ENCODE results near the gene GRAP2. TPM values are rescaled to one million over a fixed set of nuclear protein-coding genes. Genes with fewer than 3 reads are reported as not detected.

GRAP2 gene
- total RNA-seq, 1 donor from 2014 or later: not detected

- H3K36me3 Mint-ChIP-seq (ENCODE audit: unreplicated experiment): no peaks in the 10 kb centered on the region
- no peak overlapping the region for H3K27ac Mint-ChIP-seq (ENCODE audit: unreplicated experiment)
- peaks cover 50% of the 10 kb centered on the region for H3K27me3 Mint-ChIP-seq (ENCODE audit: unreplicated experiment)
- H3K9me3 Mint-ChIP-seq (ENCODE audit: unreplicated experiment): no peaks in the 10 kb centered on the region
- no peak for TF ChIP-seq CTCF (IDR thresholded peaks at IDR 0.05)
- DNase-seq (ENCODE audit: extremely low spot score, unreplicated experiment): no peak
- H3K4me3 Mint-ChIP-seq (ENCODE audit: unreplicated experiment): no peak overlapping the region
- H3K4me1 Mint-ChIP-seq (ENCODE audit: unreplicated experiment): peaks cover 9% of the 10 kb centered on the region
Measured at GRCh38 chr22:40007853-40008710, 107.2 kb downstream of the GRAP2 start.

GRCh38 chr22:40008726-40009291, 107.9 kb downstream of the GRAP2 start:
- no peak for DNase-seq (ENCODE audit: extremely low spot score, unreplicated experiment)
- Mint-ChIP-seq H3K27ac (ENCODE audit: unreplicated experiment) (no peak overlapping the region), H3K4me1 (ENCODE audit: unreplicated experiment) (peaks cover 9% of the 10 kb centered on the region), H3K27me3 (ENCODE audit: unreplicated experiment) (peaks cover 54% of the 10 kb centered on the region), H3K36me3 (ENCODE audit: unreplicated experiment) (no peaks in the 10 kb centered on the region), H3K4me3 (ENCODE audit: unreplicated experiment) (no peak overlapping the region), H3K9me3 (ENCODE audit: unreplicated experiment) (no peaks in the 10 kb centered on the region)
- no peak for TF ChIP-seq CTCF (IDR thresholded peaks at IDR 0.05)

- Mint-ChIP-seq H3K27me3 (ENCODE audit: unreplicated experiment) (peaks cover 58% of the 10 kb centered on the region), H3K4me1 (ENCODE audit: unreplicated experiment) (peaks cover 9% of the 10 kb centered on the region), H3K36me3 (ENCODE audit: unreplicated experiment) (no peaks in the 10 kb centered on the region), H3K4me3 (ENCODE audit: unreplicated experiment) (no peak overlapping the region), H3K9me3 (ENCODE audit: unreplicated experiment) (no peaks in the 10 kb centered on the region), H3K27ac (ENCODE audit: unreplicated experiment) (no peak overlapping the region)
- no peak for DNase-seq (ENCODE audit: extremely low spot score, unreplicated experiment)
- TF ChIP-seq CTCF (IDR thresholded peaks at IDR 0.05): no peak
Measured at GRCh38 chr22:40009292-40009774, 108.4 kb downstream of the GRAP2 start.

GRCh38 chr22:40009951-40010671, 109.2 kb downstream of the GRAP2 start:
- Mint-ChIP-seq H3K4me1 (ENCODE audit: unreplicated experiment) (peaks cover 9% of the 10 kb centered on the region), H3K4me3 (ENCODE audit: unreplicated experiment) (no peak overlapping the region)
- no peak for DNase-seq (ENCODE audit: extremely low spot score, unreplicated experiment)

More at GRCh38 chr22:40009951-40010671, 109.2 kb downstream of the GRAP2 start:
- Mint-ChIP-seq H3K27ac (ENCODE audit: unreplicated experiment) (no peak overlapping the region), H3K36me3 (ENCODE audit: unreplicated experiment) (no peaks in the 10 kb centered on the region), H3K9me3 (ENCODE audit: unreplicated experiment) (no peaks in the 10 kb centered on the region), H3K27me3 (ENCODE audit: unreplicated experiment) (peaks cover 63% of the 10 kb centered on the region)
- no peak for TF ChIP-seq CTCF (IDR thresholded peaks at IDR 0.05)
